ENCODE data around the gene MRPS16.

MRPS16 gene

GRCh38 chr10:73238990-73239566 is 13.4 kb downstream of the MRPS16 start:
- intact Hi-C loops (cut with DNase I; ENCODE audit: low total_unique reads) = no loop called here
- no peak for TF ChIP-seq CTCF (IDR thresholded peaks at IDR 0.05)
- no peak for DNase-seq
- Histone ChIP-seq H3K27ac (no peak overlapping the region), H3K36me3 (peaks cover 15 to 89% (median 60%) of the 10 kb centered on the region in 3 donors), H3K4me1 (no peaks in the 10 kb centered on the region), H3K9me3 (no peaks in the 10 kb centered on the region), H3K27me3 (no peaks in the 10 kb centered on the region), H3K4me3 (no peak overlapping the region)

GRCh38 chr10:73234695-73235094 is 17.7 kb downstream of the MRPS16 start:
- TF ChIP-seq CTCF (IDR thresholded peaks at IDR 0.05) = no peak
- no peaks in the 10 kb centered on the region for H3K4me1 ChIP-seq
- no peak for DNase-seq
- no peak overlapping the region for H3K4me3 ChIP-seq
- no peak overlapping the region for H3K27ac ChIP-seq
- H3K9me3 ChIP-seq = no peaks in the 10 kb centered on the region
- H3K27me3 ChIP-seq = no peaks in the 10 kb centered on the region
- intact Hi-C loops (cut with DNase I; ENCODE audit: low total_unique reads) = no loop called here
- H3K36me3 ChIP-seq = peaks cover 5 to 83% (median 36%) of the 10 kb centered on the region in 3 donors

GRCh38 chr10:73233883-73234282 is 18.6 kb downstream of the MRPS16 start:
- H3K27ac ChIP-seq = no peak overlapping the region
- TF ChIP-seq CTCF (IDR thresholded peaks at IDR 0.05) = no peak
- no peaks in the 10 kb centered on the region for H3K27me3 ChIP-seq
- no peaks in the 10 kb centered on the region for H3K9me3 ChIP-seq
- H3K4me3 ChIP-seq = no peak overlapping the region
- peaks cover 5 to 77% (median 34%) of the 10 kb centered on the region in 3 donors for H3K36me3 ChIP-seq
- no peak for DNase-seq
- no peaks in the 10 kb centered on the region for H3K4me1 ChIP-seq
- intact Hi-C loops (cut with DNase I; ENCODE audit: low total_unique reads) = no loop called here

- Histone ChIP-seq H3K27ac (no peak overlapping the region), H3K36me3 (peaks cover 5 to 83% (median 34%) of the 10 kb centered on the region in 3 donors), H3K4me3 (no peak overlapping the region), H3K27me3 (no peaks in the 10 kb centered on the region), H3K4me1 (no peaks in the 10 kb centered on the region), H3K9me3 (no peaks in the 10 kb centered on the region)
- no peak for DNase-seq
- TF ChIP-seq CTCF (IDR thresholded peaks at IDR 0.05) = no peak
- intact Hi-C loops (cut with DNase I; ENCODE audit: low total_unique reads) = no loop called here
Measured at GRCh38 chr10:73232887-73233286, 19.6 kb downstream of the MRPS16 start.

- Histone ChIP-seq H3K36me3 (peaks cover 0 to 57% (median 18%) of the 10 kb centered on the region in 3 donors), H3K27me3 (no peaks in the 10 kb centered on the region), H3K27ac (no peak overlapping the region), H3K9me3 (no peaks in the 10 kb centered on the region), H3K4me1 (no peaks in the 10 kb centered on the region), H3K4me3 (no peak overlapping the region)
- intact Hi-C loops (cut with DNase I; ENCODE audit: low total_unique reads) = no loop called here
- TF ChIP-seq CTCF (IDR thresholded peaks at IDR 0.05) = no peak
- no peak for DNase-seq
Measured at GRCh38 chr10:73229567-73229966, 22.9 kb downstream of the MRPS16 start.

- no peak for DNase-seq
- H3K4me1 ChIP-seq = no peaks in the 10 kb centered on the region
- H3K9me3 ChIP-seq = no peaks in the 10 kb centered on the region
- H3K27ac ChIP-seq = no peak overlapping the region
- TF ChIP-seq CTCF (IDR thresholded peaks at IDR 0.05) = no peak
- peaks cover 0 to 43% (median 9%) of the 10 kb centered on the region in 3 donors for H3K36me3 ChIP-seq
- H3K4me3 ChIP-seq = no peak overlapping the region
- H3K27me3 ChIP-seq = no peaks in the 10 kb centered on the region
- intact Hi-C loops (cut with DNase I; ENCODE audit: low total_unique reads) = no loop called here
Measured at GRCh38 chr10:73228247-73228646, 24.2 kb downstream of the MRPS16 start.
